HG03196 (cell line): ENCODE measurements around the gene PRPS1.
A peak's percentile ranks its signal among the peaks of the same experiment; 100 is the strongest.
"Not testable (repeated sequence)": the region's sequence is repeated elsewhere in the genome, so short reads cannot be mapped to it uniquely, and the experiment has no call there.

Experiments
- ATAC-seq: cut with Tn5 transposase; IDR thresholded peaks from one replicate; pipeline ENCODE4 v1.9.1; 2021; ENCODE audit not compliant: unreplicated experiment

Gene PRPS1

DNA sequence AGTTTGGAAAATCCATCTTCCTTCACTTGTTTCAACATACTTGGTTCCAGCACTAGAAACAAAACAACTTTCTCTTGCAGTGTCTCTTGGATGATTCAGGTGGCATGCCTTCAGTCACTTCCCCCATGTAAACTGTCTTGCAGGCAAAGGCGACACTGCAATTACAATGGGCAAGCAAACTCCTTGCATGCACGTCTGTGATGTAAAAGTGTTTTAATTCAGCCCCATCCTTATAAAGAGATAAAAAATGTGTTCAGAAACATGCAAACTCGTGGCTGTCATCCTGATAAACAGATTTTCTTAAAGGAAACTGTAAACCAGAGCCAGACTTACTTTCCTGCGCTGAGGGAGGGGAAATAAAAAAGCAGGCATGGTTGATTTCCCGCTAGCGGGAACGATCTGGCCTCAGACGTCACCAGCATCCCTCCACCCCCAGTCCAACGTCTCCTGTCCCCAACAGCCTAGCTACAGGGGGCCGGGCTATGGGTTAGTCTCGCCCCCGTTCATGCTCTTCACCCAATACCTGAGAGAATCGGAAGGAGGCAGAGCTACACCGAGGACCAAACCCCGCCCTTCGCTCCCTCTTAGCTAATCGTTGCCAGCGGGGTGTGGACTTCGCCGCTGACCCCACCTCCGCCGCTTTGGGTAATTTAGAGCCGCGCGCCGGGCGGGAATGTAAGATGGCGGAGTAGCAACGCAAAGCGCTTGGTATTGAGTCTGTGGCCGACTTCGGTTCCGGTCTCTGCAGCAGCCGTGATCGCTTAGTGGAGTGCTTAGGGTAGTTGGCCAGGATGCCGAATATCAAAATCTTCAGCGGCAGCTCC is at the start of gene PRPS1:
Gene PRPS1 (plus strand): TSS at position 673 of the 824 bp plus-strand sequence. CDS start 119 bp downstream, at position 792.
- ATAC-seq, result peak; percentile 100

DNA sequence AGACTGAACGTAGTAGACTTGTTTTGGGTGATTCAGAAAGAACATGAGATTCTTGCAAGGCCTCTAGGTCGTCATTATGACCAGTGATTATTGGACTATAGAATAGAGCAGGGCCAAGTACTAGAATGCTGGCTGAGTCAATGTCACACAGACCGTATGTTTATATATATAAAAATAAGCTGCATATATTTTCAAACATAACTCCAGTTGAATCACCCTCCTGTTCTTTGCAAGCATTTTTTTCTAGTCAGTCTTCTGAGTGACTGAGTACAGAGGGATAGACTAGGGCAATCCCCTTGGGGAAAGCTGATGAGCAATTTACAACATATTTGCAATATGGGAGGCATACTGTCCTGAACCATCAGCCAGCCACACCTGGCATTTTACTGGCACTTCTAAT is 48.4 kb upstream of the PRPS1 start:
- ATAC-seq, result no peak

DNA sequence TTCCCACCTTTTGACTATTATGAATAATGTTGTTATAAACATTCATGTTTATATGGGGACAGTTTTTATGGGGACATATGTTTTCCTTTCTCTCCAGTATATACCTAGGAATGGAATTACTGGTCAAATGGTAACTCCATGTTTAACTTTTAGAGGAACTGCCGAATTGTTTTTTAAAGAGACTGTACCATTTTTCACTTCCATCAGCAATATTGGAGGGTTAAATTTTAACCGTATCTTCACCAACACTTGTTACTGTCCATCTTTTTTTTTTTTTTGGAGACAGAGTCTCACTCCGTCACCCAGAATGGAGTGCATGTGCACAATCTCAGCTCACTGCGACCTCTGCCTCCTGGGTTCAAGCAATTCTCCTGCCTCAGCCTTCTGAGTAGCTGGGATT is 46.4 kb upstream of the PRPS1 start:
- no peak for ATAC-seq

DNA sequence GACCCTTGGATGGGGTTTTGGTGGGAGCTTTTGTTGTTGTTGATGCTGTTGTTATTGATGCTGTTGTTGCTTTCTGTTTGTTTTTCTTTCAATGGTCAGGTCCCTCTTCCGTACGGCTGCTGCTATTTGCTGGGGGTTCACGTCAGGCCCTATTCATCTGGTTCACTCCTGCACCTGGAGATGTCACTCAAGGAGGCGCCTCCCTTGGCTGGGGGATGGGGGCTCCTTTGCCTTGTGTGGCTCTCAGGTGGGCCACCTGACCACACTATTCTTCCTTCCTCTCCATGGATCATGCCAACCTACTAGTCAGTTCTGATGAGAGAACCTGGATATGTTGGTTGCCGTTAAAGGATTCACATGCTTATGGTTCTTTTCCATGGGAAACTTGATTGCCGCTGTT is 39.1 kb upstream of the PRPS1 start:
- ATAC-seq, result no peak

DNA sequence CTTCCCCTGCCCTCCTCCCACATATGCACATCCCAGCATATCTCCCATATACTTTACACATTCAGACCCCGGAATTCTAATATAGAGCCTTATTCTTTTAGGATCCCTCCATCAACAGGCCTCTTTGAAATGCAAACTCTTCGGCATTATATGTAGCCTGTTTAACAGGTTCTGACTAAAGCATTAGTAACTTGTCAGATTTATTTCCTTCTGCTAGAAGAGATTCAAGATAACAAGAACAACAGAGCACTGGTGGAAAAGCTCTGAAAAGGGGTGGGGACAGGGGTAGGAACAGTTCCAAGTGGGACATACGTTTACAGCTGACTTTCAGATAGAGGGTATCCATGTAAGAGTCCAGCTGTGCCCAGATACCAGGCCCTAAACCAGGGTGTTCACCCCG is 31.7 kb upstream of the PRPS1 start:
- no peak for ATAC-seq

DNA sequence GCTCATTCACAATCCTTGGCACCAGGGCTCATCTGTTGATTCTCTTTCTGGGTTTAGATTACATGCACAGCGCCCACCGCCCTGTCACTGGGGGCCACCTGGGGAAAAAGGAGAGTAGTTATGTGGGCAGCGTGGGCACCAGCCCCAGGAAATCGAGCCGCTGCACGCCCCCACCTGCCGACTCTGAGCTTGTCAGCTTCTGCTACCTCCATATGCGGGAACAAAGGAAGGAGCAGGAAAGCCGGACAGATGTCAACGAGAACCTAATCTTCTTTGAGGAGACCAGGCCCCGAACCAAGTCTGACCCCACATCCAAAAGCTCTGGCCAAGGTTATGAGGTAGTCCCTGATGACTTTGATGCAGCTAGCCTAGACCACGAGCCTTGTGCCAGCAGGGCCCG is 31.0 kb upstream of the PRPS1 start:
- ATAC-seq, result no peak

DNA sequence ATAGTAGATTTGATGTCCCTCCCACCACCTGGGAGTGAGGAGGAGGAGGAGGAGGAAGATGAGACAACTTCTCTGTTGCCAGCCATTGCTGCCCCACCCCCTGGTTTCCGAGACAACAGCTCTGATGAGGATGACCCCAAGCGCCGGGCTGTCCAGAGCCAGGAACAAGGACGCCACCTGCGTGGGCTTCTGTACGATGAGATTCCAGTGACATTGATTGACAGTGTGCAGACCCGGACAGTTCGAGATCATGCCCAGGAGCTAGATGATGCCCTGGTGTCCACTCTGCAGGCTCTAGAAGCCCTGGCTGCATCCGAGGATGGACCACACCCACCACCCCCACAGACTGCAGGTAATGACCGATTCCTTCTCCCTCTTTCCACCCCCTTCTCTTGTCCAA is 30.5 kb upstream of the PRPS1 start:
- ATAC-seq, result no peak

DNA sequence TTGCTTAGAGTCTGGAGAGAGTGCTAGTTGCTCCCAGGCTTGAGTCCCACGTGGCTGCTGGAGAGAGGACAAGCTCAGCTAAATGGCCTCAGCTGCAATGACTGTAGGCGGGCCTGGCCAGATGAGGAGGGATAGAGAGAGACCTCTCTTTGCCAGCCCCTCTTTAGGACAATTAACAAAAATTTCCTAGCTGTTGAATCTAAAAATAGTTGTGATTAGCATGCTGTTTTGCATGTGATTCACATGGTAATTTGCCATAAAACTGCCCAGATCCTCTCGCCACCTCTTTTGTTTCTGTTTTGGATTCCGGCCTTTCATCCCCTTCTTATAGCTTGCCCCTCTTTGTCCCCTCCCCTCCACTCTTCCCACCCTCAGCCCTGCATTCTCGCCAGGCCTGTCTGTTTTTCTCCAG is 28.9 kb upstream of the PRPS1 start:
- no peak for ATAC-seq

DNA sequence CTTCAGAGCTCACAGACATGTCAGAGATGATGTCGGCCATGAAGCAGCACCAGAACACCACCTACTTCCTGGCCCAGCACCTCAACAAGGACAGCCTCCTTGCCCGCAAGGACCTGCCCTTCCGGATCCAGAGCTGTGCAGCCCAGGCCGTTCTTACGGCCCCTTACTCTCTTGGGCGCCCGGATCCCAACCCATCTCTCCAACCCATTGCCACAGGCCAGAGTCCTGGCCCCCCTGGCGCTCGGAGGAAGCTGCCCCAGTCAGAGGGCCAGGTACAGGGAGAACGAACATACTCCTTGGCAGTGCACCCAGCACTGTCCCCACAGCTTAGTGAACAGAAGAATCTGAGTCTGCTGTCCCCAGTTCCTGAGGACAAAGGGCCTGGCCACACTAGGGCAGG is 27.9 kb upstream of the PRPS1 start:
- no peak for ATAC-seq

DNA sequence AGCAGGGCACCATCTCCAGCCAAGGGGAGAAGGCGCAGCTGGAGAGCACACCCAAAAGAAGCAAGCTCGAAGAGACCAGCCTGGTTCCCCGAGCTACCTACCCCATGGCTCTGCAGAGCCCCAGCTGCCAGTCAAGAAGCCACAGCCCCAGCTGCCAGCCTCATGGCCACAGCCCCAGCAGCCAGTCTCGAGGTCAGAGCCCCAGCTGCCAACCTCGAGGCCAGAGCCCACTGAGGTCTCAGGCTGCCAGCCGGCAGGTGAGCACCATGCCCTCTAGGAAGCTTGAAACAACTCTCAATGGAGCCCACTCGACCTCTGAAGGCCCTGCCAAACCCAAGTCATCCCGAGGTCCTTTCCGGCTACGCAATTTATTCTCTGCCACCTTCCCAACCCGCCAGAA is 27.0 kb upstream of the PRPS1 start:
- no peak for ATAC-seq

DNA sequence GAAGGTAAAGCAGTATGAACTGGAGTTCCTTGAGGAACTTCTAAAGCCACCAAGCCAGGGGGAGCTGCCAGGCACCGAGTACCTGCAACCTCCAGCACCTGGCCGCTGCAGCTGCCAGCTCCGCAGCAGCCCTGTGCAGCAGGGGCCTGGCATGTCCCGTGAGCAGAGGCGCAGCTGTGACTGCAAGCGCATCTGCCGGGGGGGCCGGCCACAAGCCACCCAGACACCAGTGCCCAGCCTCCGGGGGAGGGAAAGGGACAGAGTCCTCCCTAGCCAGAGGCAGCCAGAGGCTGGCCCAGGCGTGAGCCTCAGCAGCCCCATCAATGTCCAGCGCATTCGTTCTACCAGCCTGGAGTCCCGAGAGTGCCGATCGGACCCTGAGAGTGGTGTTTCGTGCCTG is 26.6 kb upstream of the PRPS1 start:
- no peak for ATAC-seq

DNA sequence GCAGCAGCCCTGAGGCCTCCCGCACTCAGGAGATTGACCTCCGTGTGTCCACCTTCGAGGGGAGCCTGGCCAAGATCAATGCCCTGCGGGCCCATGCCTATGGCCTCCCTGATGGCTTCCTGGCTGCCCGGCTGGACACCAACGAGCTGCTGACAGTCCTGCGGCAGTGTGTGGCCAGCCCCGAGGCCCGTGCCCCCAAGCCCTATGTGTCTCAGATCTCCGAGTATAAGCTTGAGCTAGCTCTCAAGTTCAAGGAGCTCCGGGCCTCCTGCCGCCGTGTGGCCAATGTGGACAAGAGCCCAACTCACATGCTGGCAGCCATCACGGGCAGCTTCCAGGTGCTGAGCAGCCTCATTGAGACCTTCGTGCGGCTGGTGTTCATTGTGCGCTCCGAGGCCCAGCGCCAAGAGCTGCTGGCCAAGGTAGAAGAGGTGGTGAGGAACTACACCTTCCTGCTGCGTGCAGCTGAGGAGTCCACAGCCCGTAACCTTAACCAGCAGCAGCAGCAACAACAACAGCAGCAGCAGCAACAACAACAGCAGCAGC is 25.5 kb upstream of the PRPS1 start:
- ATAC-seq, result no peak

DNA sequence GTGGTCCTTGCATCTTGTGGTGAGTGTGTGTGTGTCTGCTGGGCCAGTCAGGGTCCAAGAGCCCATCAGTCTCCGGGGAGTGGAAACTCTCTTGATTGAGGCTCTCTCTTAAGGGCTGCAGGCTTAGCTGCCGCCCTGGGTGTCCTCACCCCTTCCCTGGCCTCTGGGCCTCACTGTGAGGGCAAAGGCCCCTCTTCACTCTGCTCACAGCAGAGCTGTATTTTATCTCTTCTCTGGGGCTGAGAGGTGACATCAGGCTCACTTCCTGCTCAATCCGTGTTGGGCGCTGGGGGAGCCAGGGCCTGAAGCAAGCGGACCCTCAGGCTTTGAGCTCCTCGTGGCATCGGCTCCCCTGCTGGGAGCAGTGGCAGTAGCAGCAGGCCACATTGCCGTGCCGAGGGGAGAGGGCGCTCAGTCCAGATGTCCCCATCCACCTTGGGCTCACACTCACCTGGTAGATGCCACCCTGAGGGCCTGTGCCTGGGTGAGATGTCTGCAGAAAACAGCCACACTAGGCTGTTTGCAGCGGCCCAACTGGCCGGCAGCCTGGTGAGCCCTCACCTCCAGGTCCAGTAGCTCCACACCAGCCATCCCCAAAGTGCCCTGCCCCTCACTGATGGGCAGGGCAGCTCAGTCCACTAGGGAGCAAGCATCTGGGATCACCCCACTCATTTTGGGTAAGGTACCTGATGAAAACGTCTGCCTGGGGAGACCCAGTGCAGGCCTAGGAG is 24.7 kb upstream of the PRPS1 start:
- no peak for ATAC-seq

DNA sequence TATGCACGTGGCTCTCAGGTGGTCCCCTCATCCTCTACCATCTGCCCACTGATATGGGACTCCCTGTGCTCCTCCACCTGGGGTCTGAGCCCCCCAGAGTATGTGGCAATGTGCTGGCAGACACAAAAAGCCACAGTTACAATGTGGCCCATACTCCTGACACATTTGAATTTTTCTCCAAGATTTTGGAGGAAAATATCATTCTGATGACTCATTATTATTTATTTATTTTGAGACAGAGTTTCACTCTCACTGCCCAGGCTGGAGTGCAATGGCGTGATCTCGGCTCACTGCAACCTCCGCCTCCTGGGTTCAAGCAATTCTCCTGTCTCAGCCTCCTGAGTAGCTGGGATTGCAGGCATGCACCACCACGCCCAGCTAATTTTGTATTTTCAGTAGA is 19.2 kb upstream of the PRPS1 start:
- not testable (repeated sequence) for ATAC-seq

DNA sequence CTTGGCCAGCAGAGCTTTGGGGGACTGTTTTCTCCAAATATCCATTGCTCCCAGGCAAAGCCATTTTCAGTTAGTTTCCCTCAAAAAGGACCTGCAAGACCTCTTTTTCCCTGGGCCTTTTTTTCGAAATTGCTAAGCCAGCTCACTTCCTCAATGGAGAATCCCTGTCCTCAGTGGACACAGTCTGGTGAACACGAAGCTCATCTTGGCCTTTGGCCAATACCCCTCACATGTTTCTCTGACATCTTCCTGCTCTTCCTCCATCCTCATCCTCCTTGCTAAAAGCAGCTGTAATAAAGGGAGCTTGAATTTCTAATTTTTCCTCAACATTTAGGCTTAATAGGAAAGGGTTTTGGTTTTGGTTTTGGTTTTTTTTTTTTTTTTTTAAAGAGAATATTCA is 17.6 kb upstream of the PRPS1 start:
- no peak for ATAC-seq

DNA sequence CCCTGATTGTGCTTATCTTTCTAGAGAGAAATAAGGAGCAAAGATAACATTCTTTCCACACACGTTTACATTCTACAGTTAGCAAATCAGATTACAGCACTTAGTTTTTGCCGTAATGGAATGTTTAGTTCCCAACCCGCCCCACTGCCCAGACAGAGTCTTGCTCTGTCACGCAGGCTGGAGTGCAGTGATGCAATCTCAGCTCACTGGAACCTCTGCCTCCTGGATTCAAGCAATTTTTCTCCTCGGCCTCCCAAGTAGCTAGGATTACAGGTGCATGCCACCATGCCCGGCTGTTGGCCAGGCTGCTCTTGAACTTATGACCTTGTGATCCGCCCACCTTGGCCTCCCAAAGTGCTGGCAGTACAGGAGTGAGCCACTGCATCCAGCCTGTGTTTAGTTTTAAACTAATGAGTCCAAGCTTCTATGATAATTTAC is 8.4 kb upstream of the PRPS1 start:
- no peak for ATAC-seq

DNA sequence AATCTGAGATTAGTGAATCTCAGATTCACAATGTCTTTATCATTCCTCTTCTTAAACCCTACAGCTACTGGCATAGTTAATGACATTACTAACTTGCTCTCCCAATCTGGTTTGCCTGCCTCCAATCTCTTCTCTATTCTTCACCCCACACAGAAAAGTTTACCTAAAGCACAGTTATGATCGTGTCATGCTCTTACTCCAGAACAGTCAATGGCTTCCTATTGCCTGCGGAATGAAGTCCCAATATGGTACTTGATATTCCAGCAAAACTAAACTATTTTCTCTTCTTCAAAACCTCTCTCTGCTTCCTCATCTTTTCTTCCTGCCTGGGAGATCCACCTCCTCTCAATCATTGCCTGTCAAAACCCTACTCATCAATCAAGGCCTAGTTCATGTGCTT is 3.4 kb upstream of the PRPS1 start:
- ATAC-seq, result no peak

DNA sequence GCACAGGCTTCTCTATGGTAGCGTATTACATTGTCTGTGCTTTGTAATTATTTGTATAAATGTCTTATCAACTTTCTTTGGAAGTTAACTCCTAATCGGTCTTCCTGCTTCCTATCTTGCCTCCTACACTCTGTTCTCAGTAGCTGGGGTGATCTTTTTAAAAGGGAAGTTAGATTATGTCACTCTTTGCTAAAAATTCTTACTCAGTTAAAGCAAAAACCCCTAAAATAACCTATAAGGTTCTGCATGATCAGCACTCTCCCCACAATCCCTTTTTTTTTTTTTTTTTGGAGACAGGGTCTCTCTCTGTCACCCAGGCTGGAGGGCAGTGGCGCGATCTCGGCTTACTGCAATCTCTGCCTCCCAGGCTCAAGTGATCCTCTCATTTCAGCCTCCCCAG is 2.6 kb upstream of the PRPS1 start:
- no peak for ATAC-seq

DNA sequence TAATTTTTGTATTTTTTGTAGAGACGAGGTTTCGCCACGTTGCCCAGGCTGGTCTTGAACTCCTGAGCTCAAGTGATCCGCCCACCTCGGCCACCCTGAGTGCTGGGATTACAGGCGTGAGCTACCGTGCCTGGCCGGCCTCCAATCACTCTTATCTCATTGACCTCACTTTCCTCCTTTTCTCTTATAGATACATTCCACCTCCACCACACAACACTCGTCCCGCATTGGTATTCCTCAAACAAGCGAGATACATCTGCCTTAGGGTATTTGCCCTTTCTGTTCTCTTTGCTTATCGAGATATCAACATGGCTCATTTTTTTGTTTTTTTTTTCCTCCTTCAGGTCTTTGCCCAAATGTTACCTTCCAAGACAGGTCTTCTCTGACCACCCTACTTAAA is 1.8 kb upstream of the PRPS1 start:
- no peak for ATAC-seq

DNA sequence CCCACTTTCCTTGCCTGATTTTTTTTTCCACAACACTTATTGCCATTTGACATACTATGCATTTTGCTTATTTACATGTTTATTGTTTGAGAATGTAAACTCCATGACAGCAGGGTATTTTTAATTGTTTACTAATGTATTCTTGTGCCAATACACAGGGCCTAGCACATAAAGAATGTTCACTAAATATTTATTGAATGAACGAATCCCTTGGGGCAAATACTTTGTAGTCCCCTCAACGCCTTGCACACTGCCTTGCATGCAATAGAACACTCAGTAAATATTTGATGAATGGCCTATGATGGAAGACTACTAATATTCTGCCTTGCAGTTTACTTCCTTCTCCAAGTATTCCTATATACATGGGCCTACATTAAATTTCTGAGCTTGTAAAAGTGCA is 1.4 kb upstream of the PRPS1 start:
- ATAC-seq, result no peak

DNA sequence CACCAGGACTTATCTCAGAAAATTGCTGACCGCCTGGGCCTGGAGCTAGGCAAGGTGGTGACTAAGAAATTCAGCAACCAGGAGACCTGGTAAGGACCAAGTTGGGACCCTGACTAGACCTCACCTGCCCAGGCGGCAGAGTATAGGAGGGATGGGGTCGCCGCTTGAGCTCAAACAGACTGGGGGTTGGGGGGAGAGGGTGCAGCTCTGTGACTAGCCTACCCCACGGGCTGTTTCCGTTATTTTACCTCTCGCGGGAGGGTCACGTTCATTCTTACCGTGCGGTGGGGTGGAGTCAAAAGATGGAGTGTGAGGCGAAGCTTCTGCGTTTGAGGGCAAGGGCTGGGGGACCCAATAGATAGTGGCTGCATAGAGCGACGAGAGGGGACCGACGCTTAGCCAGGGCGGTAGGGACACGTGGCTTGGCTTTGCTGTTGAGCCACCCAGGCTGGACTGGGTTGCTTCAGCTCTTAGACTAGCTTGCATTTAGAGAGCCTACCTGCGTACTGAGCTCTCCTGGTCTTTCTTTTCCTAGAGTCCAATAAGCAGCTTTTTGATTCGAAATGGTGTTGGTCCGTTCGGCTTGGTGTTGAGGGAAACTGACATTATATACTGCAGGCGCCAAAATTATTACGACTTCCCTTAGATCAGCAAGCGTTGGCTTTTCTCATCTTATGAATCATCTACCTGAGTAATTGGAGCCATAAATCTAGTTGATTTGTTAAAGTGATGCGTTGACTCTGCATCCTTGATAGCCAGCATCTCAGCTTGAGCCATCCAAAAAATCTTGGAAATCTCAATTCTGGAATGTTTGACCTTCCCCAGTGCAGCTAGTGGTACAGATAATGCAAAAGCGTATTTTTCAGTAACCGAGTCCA is 591 bp downstream of the PRPS1 start:
- peak; percentile 33 for ATAC-seq
